AG04449 (cell line): Measurements from ENCODE around the gene GKN1.
"Not testable (repeated sequence)": the region's sequence is repeated elsewhere in the genome, so short reads cannot be mapped to it uniquely, and the experiment has no call there.

Experiments
- CTCF ChIA-PET: fragments of 350-600 bp; formaldehyde crosslinking; extraction: SDS; loops from one replicate; lab custom pipeline; 2021; ENCODE audit warnings: antibody characterized with exemption; lab: Yijun Ruan, JAX
- POLR2A ChIA-PET: fragments of 400-600, 350-600 bp; formaldehyde crosslinking; extraction: SDS; loops from one replicate; lab custom pipeline; 2020; ENCODE audit warnings: antibody characterized with exemption, inconsistent platforms; lab: Yijun Ruan, JAX
- DNase-seq: peaks from one replicate; pipeline ENCODE4 v3.0.0-alpha.2; 2010; ENCODE audit warnings: low read depth, low spot score
- H3K4me3 ChIP-seq: 2 replicates; pipeline ENCODE4 v1.5.1; 2011; ENCODE audit warnings: low read depth, mild to moderate bottlenecking, control low read depth, low read length
- TF ChIP-seq, protein P1 (sequence below): IDR thresholded peaks from one replicate; pipeline ENCODE4 v1.5.1; 2011; ENCODE audit warnings: mild to moderate bottlenecking, moderate library complexity, low read length, control low read depth, inconsistent platforms; ENCODE audit not compliant: insufficient read depth; ENCODE audit errors: missing control alignments

Gene GKN1

DNA sequence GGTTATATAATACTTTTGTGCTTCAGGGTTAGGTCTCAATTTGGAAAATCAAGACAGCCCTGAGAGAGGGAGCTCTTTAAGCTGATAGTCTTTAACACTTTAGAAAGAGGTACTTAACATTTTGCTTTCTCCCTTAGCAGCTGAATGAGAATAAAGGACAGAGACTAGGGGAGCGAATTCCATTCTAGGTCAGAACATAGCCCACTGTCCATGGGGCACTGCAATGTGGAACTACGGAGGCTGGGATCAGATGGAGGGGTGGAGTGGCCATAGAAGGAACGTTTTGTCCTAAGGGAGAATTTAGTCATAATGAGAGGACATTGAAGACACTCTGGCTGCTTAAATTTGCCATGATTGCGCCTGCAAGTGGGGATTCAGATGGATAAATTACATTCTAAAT, 22.5 kb upstream of the GKN1 start:
- TF ChIP-seq, protein P1, sequence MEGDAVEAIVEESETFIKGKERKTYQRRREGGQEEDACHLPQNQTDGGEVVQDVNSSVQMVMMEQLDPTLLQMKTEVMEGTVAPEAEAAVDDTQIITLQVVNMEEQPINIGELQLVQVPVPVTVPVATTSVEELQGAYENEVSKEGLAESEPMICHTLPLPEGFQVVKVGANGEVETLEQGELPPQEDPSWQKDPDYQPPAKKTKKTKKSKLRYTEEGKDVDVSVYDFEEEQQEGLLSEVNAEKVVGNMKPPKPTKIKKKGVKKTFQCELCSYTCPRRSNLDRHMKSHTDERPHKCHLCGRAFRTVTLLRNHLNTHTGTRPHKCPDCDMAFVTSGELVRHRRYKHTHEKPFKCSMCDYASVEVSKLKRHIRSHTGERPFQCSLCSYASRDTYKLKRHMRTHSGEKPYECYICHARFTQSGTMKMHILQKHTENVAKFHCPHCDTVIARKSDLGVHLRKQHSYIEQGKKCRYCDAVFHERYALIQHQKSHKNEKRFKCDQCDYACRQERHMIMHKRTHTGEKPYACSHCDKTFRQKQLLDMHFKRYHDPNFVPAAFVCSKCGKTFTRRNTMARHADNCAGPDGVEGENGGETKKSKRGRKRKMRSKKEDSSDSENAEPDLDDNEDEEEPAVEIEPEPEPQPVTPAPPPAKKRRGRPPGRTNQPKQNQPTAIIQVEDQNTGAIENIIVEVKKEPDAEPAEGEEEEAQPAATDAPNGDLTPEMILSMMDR: no peak
- CTCF ChIA-PET: interaction anchor here (1.4 to 1.7 kb wide), 3 partner anchors 9 to 355 kb away, joined by 3 to 22 read pairs (median 5); no protein-coding TSS in a partner anchor
- POLR2A ChIA-PET: no interaction called here
- no peak overlapping the region for H3K4me3 ChIP-seq
- DNase-seq: no peak

DNA sequence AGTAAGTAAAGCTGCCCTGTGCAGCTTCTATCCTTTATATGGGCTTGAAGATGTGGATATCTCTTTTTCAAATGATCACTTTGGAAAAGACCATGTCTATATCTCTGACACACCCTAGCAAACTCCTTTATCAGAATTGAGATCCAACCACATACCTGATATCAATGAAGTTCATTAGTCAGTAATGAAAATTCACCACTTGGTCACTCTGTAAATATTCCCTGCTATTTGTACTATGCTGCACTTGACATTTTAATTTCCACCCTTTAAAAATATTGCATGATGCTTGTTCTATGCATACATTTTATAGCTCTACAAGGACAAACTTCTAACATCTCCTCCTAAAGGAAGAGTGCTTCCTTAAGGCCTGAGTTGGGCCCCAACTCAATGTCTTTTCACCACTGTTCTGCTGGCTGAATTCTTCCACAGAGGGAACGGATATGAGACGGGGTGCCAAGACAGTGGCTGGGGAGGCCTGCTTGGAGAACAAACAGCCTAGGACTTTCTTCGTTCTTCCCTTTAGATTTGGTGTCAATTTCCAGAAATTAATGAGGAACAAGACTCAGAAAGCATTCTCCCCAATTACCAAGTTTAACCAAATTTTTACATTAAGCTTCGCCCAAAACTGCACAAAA, 21.4 kb upstream of the GKN1 start, which contains the start of gene GKN2:
Gene GKN2, minus strand, starts transcription at position 7 of the 635 bp plus-strand sequence. CDS start 32 bp downstream, outside the sequence.
- TF ChIP-seq, protein P1: no peak
- ChIA-PET POLR2A (no interaction called here), CTCF (interaction anchor here (1.2 to 3.7 kb wide), 4 partner anchors 9 to 354 kb away, joined by 3 to 30 read pairs (median 14); no protein-coding TSS in a partner anchor)
- no peak within 1 kb of the TSS for H3K4me3 ChIP-seq
- no peak for DNase-seq

DNA sequence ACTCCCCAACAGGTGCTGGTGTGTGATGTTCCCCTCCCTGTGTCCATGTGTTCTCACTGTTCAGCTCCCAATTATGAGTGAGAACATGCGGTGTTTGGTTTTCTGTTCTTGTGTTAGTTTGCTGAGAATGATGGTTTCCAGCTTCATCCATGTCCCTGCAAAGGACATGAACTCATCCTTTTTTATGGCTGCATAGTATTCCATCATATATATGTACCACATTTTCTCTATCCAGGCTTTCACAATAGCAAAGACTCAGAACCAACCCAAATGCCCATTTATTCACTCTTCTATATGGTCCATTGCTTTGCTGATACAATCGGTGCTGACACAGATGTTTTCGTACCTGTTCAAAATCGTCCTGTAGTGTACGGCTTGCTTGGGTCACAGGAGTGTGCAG, 19.0 kb upstream of the GKN1 start:
- CTCF ChIA-PET: interaction anchor here (3.7 kb wide), 1 partner anchor 11 kb away, joined by 30 read pairs; no protein-coding TSS in a partner anchor
- DNase-seq, H3K4me3 ChIP-seq, POLR2A ChIA-PET: not testable (repeated sequence)

- H3K4me3 ChIP-seq: no peak overlapping the region
- POLR2A ChIA-PET: no interaction called here
- no peak for DNase-seq
- CTCF ChIA-PET: interaction anchor here (1.5 to 6.1 kb wide), 2 partner anchors 16 to 54 kb away, joined by 4 to 31 read pairs; no protein-coding TSS in a partner anchor
- TF ChIP-seq, protein P1: no peak
Measured at GRCh38 chr2:68959001-68959400, 15.4 kb upstream of the GKN1 start.

DNA sequence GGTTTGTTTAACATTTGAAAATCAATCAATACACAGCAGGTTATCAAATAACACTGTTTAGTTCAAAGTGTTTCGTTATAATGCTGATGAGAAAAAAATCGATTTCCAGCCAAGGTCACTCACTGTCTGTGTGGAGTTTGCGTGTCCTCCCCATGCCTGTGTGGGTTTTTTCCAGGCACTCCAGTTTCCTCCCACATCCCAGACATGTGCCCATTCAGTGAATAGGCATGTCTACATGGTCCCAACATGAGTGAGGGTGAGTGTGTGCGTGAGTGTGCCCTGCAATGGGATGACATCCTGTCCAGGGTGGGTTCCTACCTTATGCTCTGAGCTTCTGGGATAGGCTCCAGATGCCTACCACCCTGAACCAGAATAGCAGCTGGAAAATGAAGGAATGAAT, 13.1 kb upstream of the GKN1 start:
- no peak for DNase-seq
- no peak overlapping the region for H3K4me3 ChIP-seq
- CTCF ChIA-PET: interaction anchor here (0.7 to 6.1 kb wide), 3 partner anchors 15 to 25 kb away, joined by 3 to 31 read pairs (median 3); no protein-coding TSS in a partner anchor
- TF ChIP-seq, protein P1: no peak
- POLR2A ChIA-PET: no interaction called here

DNA sequence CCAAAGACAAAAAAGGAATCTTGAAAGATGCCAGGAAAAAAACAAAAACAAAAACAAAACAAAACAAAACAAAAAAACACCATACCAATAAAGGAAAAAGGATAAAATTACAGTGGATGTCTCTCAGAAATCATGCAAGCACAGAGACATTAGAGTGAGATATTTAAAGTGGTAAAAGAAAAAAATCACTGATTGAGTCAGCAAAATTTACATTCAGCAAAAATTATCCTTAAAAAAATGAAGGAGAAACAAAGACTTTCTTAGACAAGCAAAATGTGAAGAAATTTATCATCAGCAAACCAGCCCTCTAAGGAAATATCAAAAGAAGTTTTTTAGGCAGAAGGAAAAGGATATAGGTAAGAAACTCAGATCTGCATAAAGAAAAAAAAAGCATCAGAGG, 10.2 kb upstream of the GKN1 start:
- DNase-seq: no peak
- ChIA-PET POLR2A (no interaction called here), CTCF (interaction anchor here (1.3 kb wide), 1 partner anchor 21 kb away, joined by 5 read pairs; no protein-coding TSS in a partner anchor)
- H3K4me3 ChIP-seq: no peak overlapping the region
- TF ChIP-seq, protein P1: no peak
